GM19240 (cell line): ENCODE data around the gene MT1B.
"Not testable (repeated sequence)": the region's sequence is repeated elsewhere in the genome, so short reads cannot be mapped to it uniquely, and the experiment has no call there.

Experiments used
- DNase-seq: peaks from one replicate; pipeline ENCODE4 v3.0.0; 2011; ENCODE audit warnings: low spot score; ENCODE audit not compliant: insufficient read length

The MT1B gene

DNA sequence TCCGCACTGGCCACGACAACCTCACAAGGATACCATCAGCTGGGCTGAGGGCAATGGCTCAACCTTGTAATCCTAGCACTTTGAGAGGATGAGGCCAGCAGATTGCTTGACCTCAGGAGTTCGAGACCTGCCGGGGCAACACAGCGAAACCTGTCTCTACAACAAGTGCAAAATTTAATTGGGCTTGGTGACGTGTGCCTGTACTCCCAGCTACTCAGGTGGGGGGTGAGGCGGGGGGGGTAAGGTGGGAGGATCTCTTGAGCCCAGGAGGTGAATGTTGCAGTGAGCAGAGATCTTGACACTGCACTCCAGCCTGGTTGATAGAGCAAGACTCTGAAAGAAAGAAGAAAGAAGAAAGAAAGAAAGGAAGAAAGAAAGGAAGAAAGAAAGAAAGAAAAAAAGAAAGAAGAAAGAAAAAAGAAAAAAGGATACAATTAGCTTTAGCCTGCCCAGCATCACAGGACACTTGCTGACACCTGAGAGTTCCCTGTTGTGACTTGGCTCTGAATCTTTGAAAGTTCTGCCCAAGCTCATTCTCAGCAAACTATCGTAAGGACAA is 31.3 kb upstream of the MT1B start:
- DNase-seq: no peak

DNA sequence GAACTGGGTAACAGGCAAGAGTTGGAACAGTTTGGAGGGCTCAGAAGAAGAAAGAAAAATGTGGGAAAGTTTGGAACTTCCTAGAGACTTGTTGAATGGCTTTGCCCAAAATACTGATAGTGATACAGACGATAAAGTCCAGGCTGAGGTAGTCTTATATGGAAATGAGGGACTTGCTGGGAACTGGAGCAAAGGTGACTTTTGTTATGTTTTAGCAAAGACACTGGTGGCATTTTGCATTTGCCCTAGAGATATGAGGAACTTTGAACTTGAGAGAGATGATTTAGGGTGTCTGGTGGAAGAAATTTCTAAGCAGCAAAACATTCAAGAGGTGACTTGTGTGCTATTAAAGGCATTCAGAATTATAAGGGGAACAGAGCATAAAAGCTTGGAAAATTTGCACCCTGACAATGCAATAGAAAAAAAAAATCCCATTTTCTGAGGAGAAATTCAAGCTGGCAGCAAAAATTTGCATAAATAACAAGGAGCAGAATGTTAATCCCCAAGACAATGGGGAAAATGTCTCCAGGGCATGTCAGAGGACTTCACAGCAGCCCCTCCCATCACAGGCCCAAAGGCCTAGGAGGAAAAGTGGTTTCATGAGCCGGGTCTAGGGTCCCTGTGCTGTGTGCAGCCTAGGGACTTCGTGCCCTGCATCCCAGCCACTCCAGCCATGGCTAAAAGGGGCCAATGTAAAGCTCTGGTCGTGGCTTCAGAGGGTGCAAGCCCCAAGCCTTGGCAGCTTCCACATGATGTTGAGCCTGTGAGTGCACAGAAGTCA is 29.8 kb upstream of the MT1B start:
- not testable (repeated sequence) for DNase-seq

DNA sequence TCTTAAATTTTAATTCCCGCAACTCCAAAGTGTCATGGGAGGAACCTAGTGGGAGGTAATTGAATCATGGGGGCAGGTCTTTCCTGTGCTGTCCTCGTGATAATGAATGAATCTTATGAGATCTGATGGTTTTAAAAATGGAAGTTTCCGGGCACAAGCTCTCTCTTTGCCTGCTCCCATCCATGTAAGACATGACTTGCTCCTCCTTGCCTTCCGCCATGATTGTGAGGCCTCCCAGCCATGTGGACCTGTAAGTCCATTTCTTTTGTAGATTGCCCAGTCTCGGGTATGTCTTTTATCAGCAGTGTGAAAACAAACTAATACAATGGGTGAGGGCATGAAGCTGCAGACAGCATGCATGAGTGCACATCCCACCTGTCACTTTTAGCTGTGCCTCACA is 28.5 kb upstream of the MT1B start:
- not testable (repeated sequence) for DNase-seq

DNA sequence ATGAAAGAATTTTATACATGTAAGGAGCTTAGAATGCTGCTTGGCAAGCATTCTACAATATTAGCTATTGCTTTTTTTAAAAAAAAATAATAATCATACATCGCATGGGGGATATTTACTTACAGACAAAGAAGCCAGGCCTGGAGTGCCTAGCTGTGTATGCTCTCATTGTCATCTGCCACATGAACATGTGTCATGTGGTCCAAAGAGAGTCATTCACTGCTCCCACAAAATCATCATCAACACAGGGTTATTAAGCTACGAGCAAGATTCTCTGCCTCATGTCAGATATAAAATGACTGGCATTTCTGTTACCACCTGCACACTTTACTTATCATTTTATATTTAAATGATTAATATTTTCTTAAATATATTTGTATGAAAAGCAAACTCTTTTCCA is 28.0 kb upstream of the MT1B start:
- no peak for DNase-seq

DNA sequence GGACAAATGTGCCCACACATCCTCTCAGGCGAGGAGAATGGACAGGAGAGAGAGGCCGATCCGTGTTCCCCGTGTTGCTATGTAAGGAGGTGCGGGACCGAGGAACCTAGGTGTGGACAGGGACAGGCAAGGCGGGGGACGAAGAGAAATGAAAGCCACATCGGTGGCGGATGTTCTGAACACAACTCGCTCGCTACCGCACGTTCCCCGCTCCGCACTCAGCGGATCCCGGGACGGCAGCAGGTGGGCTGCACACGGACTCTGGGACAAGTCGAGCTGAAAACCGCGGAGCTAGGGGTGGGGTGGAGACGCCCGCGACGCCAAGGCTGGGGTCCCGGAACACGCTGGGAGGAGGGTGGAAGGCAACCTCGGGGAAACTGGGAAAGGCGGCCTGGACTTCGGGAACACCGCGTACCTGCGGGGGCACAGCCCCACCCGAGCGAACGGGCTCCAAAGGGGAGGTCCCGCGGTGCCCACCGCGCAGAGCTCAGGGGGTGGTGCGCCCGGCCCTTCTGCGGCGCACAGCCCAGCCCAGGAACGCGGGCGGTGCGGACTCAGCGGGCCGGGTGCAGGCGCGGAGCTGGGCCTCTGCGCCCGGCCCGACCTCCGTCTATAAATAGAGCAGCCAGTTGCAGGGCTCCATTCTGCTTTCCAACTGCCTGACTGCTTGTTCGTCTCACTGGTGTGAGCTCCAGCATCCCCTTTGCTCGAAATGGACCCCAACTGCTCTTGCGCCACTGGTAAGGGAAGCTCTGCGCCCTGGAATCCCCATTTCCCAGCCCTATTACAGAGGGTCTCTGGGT is 26.3 kb upstream of the MT1B start, which contains the start of gene MT1E:
MT1E (plus strand) TSS at position 642 of the 803 bp plus-strand sequence; CDS start at position 713, 71 bp downstream.
- no peak for DNase-seq

DNA sequence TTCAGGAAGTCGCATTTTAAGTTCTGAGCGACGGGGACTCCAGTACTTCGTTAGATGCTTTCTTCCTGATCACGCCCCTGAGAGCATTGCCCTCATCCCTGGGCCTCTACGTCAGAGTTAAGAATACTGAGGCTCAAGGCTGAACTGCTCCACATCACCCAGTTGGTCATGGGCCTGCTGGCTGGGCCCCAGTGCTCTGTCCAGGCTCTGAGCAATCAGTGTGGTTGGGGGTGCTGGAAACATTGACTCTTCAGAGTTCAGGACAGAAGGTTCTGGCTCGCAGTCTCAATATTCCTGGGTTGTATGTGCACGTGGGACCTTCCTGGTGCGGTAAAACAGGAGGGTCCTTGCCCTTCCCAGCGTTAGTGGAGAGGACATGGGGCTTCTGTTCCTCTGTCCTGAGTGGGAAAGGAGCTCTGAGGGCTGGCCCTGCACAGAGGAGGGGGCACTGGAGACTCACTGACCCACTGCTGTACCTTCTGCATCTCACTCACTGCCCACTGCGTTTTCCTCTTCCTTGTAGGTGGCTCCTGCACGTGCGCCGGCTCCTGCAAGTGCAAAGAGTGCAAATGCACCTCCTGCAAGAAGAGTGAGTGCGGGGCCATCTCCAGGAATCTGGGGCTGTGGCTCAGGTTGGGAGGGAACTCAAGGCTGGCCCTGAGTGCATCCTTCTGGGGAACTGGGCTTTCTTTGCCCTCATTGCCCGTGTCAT is 25.6 kb upstream of the MT1B start:
- no peak for DNase-seq

DNA sequence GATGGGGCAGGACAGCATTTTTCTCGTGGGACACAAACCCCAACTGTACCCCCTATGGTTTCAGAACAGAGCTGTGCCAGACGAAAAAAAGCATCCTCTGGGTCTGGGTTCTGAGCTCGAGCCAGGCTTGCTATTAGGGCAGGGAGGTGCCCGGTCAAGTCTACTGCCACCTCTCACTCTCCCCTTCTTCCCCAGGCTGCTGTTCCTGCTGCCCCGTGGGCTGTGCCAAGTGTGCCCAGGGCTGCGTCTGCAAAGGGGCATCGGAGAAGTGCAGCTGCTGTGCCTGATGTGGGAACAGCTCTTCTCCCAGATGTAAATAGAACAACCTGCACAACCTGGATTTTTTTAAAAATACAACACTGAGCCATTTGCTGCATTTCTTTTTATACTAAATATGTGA is 25.0 kb upstream of the MT1B start:
- no peak for DNase-seq

DNA sequence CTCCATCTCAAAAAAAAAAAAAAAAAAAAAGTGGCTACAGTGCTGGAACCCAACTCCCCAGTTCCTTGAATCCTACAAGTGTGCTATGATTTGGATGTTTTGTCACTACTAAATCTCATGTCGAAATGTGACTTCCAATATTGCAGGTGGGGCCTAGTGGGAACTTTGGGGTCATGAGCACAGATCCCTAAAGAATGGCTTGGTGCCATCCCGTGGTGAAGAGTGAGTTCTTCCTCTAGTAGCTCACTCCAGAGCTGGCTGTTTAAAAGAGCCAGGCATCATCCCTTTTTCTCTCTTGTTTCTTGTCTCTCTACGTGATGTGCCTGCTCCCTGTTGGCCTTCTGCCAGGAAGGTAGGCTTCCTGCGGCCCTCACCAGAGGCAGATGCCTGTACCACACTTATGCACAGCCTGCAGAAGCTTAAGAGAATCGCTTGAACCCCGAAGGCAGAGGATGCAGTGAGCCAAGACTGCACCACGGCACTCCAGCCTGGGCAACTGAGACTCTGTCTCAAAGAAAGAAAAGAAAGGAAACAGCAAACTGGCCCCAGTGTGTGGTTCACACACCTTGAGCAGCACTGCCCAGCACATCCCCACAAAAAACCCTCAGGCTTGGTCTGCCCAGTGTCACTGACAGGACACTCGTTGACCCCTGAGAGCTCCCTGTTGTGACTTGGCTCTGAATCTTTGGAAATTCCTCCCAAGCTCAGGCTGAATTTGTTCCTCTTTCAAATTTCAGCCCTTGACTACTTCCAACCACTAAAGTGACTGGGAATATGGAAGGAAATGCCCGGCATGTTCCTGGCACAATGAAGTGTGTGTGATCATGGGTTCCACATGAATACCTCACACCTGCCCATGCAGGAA is 23.0 kb upstream of the MT1B start:
- DNase-seq: no peak

DNA sequence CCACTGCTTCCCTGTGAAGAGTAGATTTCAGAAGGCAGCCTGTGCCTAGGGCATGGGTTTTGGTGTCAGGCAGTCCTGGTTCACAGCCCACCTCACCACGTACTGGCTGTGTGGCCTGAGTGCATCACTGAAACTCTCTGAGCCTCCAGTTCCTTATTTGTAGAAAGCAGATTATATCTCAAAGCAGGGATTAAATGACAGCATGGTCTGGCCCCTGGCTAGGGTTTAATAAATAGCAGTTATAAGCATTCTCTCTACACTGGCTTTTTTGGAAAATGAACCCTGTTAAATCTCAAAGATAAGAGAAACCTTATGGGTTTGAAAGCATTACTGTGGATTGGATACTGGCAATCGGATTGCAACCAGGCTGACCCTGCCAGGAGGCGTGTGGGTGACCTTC is 22.2 kb upstream of the MT1B start:
- DNase-seq: no peak

DNA sequence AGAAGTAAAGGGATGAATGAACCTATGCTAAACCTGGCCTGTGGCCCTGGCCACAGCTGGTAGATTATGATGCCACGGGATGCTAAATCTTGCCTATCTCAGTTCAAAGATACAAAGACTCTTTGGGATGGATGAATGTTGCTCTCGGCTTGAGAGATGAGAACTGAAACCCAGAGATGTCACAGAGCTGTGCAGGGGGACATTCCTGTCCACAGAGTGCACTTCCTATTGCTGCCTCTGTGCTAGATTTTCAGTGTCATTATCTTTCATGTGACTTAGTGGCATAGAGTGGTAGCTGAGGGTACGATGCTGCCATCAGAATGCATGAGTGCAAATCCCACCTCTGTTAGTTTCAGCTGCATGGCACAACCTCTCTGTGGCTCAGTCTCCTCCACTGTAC is 21.6 kb upstream of the MT1B start:
- peak; percentile 67 for DNase-seq

DNA sequence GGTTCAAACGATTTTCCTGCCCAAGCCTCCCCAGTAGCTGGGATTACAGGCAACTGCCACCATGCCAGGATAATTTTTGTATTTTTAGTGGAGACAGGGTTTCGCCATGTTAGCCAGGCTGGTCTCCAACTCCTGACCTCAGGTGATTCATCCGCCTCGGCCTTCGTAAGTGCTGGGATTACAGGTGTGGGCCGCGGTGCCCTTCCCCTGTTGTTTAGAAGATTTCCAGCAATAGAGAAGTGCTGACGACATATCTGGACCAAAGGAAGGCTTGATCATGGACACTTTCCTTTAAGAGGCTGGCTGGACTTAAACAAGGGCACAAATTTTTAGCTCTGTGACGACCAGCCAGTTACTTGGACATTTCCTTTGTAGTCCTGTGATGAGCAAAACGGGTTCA is 20.5 kb upstream of the MT1B start:
- DNase-seq: no peak

DNA sequence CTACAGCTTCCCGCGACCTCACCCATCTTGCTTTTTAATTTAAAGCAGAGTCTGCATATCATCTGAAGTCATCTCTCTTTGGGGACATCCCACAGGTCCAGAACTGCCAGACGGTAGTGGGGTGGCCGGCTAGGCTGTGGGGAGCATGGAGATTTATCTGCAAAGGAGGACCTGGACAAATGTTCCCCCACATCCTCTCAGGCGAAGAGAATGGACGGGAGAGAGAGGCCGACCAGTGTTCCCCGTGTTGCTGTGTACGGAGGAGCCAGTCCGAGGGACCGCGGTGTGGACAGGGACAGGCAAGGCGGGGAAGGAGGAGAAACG is 19.9 kb upstream of the MT1B start:
- no peak for DNase-seq

DNA sequence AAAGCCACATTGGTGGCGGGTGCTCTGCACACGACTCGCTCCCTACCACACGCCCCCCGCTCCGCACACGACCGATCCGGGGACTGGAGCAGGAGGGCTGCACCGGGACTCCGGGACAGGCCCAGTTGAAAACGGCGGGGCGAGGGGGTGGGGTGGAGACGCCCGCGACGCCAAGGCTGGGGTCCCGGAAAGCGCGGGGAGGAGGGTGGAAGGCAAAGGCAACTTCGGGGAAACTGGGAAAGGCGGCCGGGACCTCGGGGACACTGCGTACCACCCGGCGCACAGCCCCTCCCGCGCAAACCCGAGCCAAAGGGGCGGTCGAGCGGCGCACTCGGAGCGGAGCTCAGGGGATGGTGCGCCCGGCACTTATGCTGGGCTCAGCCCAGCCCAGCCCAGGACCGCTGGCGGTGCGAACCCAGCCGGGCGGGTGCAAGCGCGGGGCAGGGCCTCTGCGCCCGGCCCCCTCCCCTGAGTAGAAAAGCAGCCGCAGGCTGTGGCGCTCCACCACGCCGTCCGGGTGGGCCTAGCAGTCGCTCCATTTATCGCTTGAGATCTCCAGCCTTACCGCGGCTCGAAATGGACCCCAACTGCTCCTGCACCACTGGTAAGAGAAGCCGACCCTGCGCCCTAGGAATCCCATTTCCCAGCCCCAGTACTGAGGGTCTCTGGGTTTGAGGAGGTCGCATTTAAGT is 19.4 kb upstream of the MT1B start, which contains the start of gene MT1M:
MT1M (plus strand) TSS at position 504 of the 692 bp plus-strand sequence; CDS start at position 577, 73 bp downstream.
- no peak for DNase-seq

DNA sequence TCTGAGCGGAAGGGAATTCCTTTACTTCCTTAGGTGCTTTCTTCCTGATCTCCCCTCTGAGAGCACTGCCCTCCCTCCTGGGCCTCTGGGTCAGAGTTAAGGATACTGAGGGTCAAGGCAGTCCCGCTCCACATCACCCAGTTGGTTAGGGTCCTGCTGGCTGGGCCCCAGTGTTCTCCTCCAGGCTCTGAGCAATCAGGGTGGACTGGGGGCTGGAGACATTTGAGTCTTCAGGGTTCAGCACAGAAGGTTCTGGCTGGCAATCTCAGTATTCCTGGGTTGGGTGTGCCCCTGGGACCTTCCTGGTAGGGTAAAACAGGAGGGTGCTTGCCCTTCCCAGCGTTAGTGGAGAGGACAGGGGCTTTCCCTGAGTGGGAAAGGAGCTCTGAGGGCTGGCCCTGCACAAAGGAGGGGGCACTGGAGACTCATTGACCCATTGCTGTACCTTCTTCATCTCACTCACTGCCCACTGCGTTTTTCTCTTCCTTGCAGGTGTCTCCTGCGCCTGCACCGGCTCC is 18.8 kb upstream of the MT1B start:
- DNase-seq: no peak

DNA sequence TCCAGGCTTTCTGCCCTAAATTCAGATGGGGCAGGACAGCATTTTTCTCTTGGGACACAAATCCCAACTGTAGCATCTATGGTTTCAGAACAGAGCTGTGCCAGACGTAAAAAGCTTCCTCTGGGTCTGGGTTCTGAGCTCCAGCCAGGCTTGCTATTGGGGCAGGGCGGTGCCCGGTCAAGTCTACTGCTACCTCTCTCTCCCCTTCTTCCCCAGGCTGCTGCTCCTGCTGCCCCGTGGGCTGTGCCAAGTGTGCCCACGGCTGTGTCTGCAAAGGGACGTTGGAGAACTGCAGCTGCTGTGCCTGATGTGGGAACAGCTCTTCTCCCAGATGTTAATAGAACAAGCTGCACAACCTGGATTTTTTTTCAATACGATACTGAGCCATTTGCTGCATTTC is 18.2 kb upstream of the MT1B start:
- no peak for DNase-seq

DNA sequence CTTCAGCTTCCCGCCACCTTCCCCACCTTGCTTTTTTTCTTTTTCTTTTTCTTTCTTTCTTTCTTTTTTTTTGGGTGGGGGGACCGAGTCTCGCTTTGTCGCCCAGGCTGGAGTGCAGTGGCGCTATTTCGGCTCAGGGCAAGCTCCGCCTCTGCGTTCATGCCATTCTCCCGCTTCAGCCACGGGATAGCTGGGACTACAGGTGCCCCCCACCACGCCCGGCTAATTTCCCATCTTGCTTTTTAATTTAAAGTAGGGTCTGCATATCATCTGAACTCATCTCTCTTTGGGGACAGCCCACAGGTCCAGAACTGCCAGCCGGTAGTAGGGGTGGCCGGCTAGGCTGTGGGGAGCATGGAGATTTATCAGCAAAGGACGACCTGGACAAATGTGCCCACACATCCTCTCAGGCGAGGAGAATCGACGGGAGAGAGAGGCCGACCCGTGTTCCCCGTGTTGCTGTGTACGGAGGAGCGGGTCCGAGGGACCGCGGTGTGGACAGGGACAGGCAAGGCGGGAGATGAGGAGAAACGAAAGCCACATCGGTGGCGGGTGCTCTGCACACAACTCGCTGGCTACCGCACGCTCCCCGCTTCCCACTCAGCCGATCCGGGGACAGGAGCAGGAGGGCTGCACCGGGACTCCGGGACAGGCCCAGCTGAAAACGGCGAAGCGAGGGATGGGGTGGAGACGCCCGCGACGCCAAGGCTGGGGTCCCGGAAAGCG is 16.8 kb upstream of the MT1B start:
- no peak for DNase-seq

DNA sequence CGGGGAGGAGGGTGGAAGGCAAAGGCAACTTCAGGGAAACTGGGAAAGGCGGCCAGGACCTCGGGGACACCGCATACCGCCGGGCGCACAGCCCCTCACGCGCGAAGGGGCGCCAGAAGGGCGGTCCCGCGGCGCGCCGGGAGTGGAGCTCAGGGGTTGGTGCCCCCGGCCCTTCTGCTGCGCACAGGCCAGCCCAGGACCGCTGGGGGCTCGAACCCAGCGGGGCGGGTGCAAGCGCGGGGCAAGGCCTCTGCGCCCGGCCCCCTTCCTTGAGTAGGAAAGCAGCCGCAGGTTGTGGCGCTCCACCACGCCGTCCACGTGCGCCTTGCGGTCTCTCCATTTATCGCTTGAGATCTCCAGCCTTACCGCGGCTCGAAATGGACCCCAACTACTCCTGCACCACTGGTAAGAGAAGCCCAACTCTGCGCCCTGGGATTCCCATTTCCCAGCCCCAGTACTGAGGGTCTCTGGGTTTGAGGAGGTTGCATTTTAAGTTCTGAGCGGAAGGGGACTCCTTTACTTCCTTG is 16.2 kb upstream of the MT1B start:
- DNase-seq: no peak

DNA sequence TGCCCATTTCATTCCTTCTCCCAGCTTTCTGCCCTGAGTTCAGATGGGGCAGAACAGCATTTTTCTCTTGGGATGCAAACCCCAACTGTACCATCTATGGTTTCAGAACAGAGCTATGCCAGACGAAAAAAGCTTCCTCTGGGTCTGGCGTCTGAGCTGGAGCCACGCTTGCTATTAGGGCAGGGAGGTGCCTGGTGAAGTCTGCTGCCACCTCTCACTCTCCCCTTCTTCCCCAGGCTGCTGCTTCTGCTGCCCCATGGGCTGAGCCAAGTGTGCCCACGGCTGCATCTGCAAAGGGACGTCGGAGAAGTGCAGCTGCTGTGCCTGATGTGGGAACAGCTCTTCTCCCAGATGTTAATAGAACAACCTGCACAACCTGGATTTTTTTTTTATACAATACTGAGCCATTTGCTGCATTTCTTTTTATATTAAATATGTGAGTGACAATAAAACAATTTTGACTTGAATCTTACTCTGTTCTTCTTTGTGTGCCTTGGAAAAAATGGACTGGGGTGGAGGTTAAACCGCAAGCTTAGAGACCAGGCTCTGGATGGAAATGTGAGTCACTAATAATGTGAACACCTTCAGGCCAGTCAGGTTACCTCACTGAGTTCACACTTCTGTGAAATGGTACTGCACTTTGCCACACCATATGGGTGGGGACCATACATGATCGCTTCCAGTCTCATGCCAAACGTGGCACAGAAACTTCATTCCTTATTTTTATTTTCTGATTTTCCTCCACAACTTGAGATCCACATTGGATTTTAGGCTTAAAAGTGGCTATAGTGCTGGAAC is 14.9 kb upstream of the MT1B start:
- DNase-seq: no peak
